GM06990 (cell line): ENCODE results near the gene CACNA2D2.

Source experiments
- DNase-seq: peaks from one replicate; pipeline ENCODE4 v3.0.0-alpha.2; 2011; ENCODE audit not compliant: insufficient read length; ENCODE audit errors: extremely low read depth
- H3K27me3 ChIP-seq: replicated peaks from 2 replicates; pipeline ENCODE4 v1.6.0; 2011; ENCODE audit warnings: low read length; ENCODE audit not compliant: control insufficient read depth, insufficient read depth
- H3K36me3 ChIP-seq: 2 replicates; pipeline ENCODE4 v1.5.1; 2011; ENCODE audit warnings: low read length; ENCODE audit not compliant: control insufficient read depth, insufficient read depth
- H3K4me3 ChIP-seq: replicated peaks from 2 replicates; pipeline ENCODE4 v1.5.1; 2011; ENCODE audit warnings: low read depth, mild to moderate bottlenecking, control low read depth, low read length
- TF ChIP-seq, protein P1 (sequence below): IDR thresholded peaks from 2 replicates; pipeline ENCODE4 v1.5.1; 2011; ENCODE audit warnings: low read length, control low read depth, mild to moderate bottlenecking, inconsistent platforms; ENCODE audit not compliant: insufficient read depth, poor library complexity, severe bottlenecking

Gene CACNA2D2

DNA sequence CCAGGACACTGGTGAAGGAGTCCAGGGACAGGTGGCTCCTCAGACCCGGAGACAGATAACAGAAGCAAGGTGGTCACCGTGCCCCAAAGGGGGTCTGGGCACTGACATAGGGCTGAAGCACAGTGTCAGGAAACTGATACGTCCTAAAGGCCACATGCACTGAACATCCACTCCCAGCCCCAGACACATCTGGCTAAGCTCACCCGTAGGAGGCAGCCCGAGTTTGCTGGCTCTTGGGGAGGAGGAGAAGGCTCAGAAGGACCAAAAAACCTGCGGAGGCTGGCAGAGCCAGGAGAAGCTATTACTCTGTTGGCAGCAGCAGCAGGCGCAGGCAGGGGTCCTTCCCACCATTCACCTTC, 1.2 kb downstream of the CACNA2D2 start:
- no peaks in the 10 kb centered on the region for H3K36me3 ChIP-seq
- TF ChIP-seq, protein P1, sequence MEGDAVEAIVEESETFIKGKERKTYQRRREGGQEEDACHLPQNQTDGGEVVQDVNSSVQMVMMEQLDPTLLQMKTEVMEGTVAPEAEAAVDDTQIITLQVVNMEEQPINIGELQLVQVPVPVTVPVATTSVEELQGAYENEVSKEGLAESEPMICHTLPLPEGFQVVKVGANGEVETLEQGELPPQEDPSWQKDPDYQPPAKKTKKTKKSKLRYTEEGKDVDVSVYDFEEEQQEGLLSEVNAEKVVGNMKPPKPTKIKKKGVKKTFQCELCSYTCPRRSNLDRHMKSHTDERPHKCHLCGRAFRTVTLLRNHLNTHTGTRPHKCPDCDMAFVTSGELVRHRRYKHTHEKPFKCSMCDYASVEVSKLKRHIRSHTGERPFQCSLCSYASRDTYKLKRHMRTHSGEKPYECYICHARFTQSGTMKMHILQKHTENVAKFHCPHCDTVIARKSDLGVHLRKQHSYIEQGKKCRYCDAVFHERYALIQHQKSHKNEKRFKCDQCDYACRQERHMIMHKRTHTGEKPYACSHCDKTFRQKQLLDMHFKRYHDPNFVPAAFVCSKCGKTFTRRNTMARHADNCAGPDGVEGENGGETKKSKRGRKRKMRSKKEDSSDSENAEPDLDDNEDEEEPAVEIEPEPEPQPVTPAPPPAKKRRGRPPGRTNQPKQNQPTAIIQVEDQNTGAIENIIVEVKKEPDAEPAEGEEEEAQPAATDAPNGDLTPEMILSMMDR: no peak
- peaks cover 1% of the 10 kb centered on the region for H3K27me3 ChIP-seq
- DNase-seq: no peak
- H3K4me3 ChIP-seq: no peak overlapping the region

DNA sequence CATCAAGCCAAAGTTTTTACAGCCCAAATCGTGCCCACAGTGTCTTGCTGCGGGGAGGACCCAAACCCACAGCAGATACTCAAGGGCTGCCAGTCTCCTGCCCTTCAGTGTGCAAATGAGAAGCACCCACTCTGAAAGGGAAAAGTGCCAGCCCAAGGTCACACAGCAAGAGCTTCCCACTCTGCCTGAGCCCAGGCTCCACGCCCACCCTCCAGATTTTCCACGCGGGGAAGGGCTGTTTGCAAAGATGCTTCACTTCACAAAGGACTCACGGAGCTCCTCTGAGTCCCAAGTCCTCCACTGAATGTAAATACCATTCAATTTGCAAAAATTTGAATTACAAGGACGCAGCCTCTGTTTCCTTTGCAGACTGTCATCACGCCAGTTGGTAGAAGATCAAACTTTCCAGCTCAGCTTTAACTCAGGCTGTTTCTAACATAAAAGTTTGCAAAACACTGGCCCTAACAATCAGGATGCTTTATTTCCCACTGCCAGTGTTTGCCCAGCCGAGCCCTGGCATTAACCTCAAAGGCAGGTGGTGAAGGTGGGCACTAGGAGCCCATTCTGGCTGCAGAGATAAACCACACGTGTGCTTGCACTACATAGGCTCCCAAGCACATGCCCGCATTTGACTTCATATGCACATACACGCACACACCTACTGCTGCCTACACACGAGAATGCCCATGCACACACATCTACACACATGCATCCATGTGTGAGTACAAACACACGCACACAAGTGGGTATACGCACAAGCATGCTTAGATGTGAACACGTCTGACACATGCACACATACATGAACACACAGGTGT, 7.6 kb downstream of the CACNA2D2 start:
- TF ChIP-seq, protein P1: no peak
- DNase-seq: no peak
- no peaks in the 10 kb centered on the region; the same call in none of the 2 replicates for H3K27me3 ChIP-seq
- no peak overlapping the region for H3K4me3 ChIP-seq
- no peaks in the 10 kb centered on the region for H3K36me3 ChIP-seq

DNA sequence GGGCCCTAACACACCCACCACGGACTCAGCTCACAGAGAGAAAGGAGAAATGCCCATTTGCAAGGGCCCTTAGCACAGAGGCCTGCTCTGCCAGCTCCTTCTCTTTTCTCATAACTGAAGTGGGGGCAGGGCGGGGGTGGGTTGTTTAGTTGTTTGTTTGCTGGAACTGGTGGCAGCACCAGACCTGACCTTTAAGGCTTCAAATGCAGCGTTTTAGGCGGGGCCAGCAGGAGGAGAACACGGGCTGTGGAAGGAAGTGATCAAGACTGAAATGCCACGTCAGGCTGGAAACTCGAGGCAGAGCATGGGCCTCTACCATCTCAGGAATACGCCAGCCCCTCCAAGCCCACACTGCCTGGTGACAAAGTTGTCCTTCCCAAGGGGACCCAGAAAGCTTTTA, 9.3 kb downstream of the CACNA2D2 start:
- DNase-seq: no peak
- TF ChIP-seq, protein P1: no peak
- Histone ChIP-seq H3K27me3 (no peaks in the 10 kb centered on the region; the same call in 1 of the 2 replicates), H3K4me3 (no peak overlapping the region), H3K36me3 (no peaks in the 10 kb centered on the region)

DNA sequence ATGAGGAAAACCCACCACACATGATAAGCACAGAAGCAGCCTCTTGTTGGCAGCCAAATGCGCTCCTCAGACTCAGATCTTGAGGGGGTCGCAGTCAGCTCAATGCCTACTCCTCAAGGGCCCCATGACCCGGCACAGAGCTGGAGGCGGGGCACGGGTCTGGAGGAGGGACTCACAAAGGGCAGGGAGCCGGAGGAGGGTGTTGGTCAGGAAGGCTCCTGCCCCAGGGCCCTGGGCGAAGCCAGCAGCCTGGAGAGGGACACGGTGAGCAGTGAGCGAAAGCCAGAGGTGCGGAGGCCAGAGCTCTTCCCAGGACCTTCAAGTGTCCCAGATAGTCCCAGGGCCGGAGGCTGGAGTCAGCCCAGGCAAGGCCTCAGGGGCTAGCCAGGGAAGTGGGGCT, 9.8 kb downstream of the CACNA2D2 start:
- H3K4me3 ChIP-seq: no peak overlapping the region
- no peaks in the 10 kb centered on the region; the same call in 1 of the 2 replicates for H3K27me3 ChIP-seq
- no peak for DNase-seq
- TF ChIP-seq, protein P1: no peak
- H3K36me3 ChIP-seq: no peaks in the 10 kb centered on the region

DNA sequence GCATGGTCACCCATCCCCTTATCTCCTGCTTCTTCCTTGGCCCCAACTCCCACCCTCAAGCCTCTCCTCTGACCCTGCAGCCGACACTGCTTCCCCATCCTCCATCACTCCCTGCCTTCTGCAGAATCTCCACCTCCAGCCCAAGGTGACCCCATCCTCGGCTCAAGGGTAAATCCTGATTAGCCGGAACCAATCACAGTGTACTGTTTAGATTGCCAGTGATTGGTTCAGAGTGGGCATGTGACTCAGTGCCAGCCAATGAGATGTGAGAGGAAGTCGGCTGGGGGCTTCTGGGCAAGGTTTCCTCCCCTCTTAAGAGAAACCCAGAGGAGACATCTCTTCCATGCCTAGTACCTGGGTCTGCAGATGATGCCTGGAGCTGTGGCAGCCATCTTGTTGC, 10.3 kb downstream of the CACNA2D2 start:
- TF ChIP-seq, protein P1: no peak
- Histone ChIP-seq H3K27me3 (no peaks in the 10 kb centered on the region; the same call in 1 of the 2 replicates), H3K36me3 (no peaks in the 10 kb centered on the region), H3K4me3 (no peak overlapping the region)
- DNase-seq: no peak
